Activated CD8-positive, alpha-beta memory T cell treated with anti-CD3 and anti-CD28 coated beads, Interleukin-2, amount 10 ng/mL, durations not matched to agents 7 days and 5 days (primary cell): Measurements from ENCODE around the gene WWP2. TPM values are rescaled to one million over a fixed set of nuclear protein-coding genes. Genes with fewer than 3 reads are reported as not detected.
"Not testable (repeated sequence)": the region's sequence is repeated elsewhere in the genome, so short reads cannot be mapped to it uniquely, and the experiment has no call there.

Experiments
- ATAC-seq: fragments of 150-1000 bp; cut with Tn5 transposase; one replicate; pipeline ENCODE4 v1.10.0; 2021; ENCODE audit warnings: moderate library complexity
- CTCF ChIA-PET: fragments of 350-600 bp; sonication (Branson Sonifier 250); formaldehyde crosslinking; loops from one replicate; lab custom pipeline; 2021; ENCODE audit warnings: antibody characterized with exemption; lab: Charles Lee
- DNase-seq: peaks from one replicate; pipeline ENCODE4 v3.0.0-alpha.2; 2020
- H3K27ac Mint-ChIP-seq: one replicate; pipeline ENCODE4 v1.8.0; 2021; ENCODE audit warnings: mild to moderate bottlenecking, mixed read lengths
- H3K27me3 Mint-ChIP-seq: one replicate; pipeline ENCODE4 v1.8.0; 2021; ENCODE audit warnings: mixed read lengths
- H3K36me3 Mint-ChIP-seq: one replicate; pipeline ENCODE4 v1.8.0; 2021; ENCODE audit warnings: mild to moderate bottlenecking, mixed read lengths
- H3K4me1 Mint-ChIP-seq: one replicate; pipeline ENCODE4 v1.8.0; 2021; ENCODE audit warnings: mixed read lengths
- H3K4me3 Mint-ChIP-seq: one replicate; pipeline ENCODE4 v1.8.0; 2021; ENCODE audit warnings: mild to moderate bottlenecking, moderate library complexity, mixed read lengths
- H3K9me3 Mint-ChIP-seq: one replicate; pipeline ENCODE4 v1.8.0; 2022; ENCODE audit warnings: low read depth, mixed read lengths
- total RNA-seq, 2 experiments: library from RNA; stranded (reverse); gene quantifications; one replicate each; pipeline ENCODE4 v1.2.3, GENCODE V29; 2021

The WWP2 gene
- total RNA-seq, 2 experiments from 2014 or later, result 56.8 to 58.8 TPM

DNA sequence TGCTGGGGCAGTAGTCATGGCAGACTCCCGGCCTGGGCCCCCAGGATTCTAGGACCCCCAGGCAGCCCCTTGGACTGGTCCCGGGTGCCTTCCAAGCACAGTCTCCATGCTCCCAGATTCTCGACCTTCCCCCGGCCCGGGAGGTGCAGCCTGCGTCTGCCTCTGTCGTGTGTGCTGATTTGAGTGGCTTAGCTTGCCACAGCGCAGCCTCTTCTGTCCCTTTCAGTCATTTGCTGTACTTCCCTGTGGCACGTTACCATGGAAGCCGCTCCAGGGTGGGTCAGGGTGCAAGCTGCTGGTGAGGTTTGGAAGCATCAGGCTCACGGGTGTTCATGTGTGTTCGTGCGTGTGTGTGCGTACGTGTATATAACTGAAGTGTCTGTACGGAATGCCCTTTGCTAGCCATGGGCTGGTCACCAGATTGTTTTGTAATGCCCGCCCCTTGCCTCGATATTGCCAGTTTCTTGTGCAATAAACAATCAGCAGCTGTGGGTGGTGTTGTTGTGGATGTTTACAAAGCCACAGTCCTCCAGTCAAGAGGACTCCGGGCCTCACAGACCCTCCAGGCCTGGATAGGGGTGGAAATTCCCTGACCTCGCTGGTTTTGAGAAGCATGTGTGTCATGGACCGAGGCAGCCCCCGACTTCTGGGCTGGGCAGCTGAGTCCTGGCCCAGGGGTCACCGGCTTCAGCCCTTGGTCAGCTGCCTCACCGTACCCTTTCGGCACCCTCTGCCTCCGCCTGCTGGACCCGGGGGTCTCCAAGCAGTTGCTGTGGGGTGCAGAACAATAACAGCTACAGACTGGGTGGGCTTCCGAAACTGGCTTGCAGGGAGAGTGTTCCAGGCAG, 179.3 kb downstream of the WWP2 start:
- Mint-ChIP-seq H3K9me3 (no peaks in the 10 kb centered on the region), H3K27ac (no peak overlapping the region), H3K36me3 (no peaks in the 10 kb centered on the region), H3K4me1 (no peaks in the 10 kb centered on the region), H3K27me3 (no peaks in the 10 kb centered on the region), H3K4me3 (no peak overlapping the region)
- no peak for ATAC-seq
- DNase-seq, result peak; percentile 34
- CTCF ChIA-PET, result no interaction called here

DNA sequence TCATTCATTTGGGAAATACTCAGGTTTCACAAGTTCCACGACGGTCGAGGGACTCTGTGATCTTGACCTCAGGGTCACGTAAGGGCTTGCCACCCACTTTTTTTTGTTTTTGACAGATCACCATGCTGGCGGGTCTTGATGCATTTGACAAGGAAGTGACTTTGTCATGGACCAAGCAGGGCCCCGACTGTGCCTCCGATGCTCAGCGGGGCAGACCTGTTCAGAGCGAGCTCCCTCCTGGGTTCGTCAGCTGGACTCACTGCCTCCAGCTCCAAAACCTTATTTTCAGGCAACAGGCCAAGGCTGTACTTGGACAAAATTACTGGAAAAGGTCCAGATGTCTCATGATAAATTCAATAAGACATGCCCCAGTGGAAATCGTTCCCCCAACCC, 180.0 kb downstream of the WWP2 start:
- CTCF ChIA-PET, result no interaction called here
- ATAC-seq (no peak), DNase-seq (peak; percentile 26)
- Mint-ChIP-seq H3K36me3 (no peaks in the 10 kb centered on the region), H3K27ac (no peak overlapping the region), H3K9me3 (no peaks in the 10 kb centered on the region), H3K27me3 (no peaks in the 10 kb centered on the region), H3K4me3 (no peak overlapping the region), H3K4me1 (no peaks in the 10 kb centered on the region)

DNA sequence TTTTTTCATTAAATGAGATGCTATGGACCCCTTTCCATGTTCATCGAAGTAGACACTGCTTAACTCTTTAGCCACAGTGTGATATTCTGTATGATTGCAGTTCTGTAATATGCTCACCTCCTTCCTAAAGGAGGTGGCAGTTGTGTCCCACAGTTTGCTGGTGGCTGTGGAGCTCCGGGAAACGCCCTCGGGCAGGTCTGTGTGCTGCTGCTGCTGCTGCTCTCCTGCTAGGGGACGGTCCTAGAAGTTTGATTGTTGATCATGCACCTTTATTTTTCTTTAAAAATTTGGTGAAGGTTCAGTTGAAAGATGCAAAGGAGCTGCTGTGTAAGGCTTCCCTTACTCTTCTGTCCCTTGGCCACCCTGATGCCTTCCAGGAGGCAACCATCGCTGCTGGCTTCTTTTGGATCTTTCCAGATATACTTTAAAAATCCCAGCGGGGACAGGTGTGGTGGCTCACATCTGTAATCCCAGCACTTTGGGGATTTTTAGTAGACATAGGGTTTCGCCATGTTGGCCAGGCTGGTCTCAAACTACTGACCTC, 180.6 kb downstream of the WWP2 start:
- Mint-ChIP-seq H3K4me1 (no peaks in the 10 kb centered on the region), H3K27me3 (no peaks in the 10 kb centered on the region), H3K4me3 (no peak overlapping the region), H3K9me3 (no peaks in the 10 kb centered on the region), H3K36me3 (no peaks in the 10 kb centered on the region), H3K27ac (no peak overlapping the region)
- CTCF ChIA-PET, result no interaction called here
- peak; percentile 32 for DNase-seq
- ATAC-seq, result no peak

DNA sequence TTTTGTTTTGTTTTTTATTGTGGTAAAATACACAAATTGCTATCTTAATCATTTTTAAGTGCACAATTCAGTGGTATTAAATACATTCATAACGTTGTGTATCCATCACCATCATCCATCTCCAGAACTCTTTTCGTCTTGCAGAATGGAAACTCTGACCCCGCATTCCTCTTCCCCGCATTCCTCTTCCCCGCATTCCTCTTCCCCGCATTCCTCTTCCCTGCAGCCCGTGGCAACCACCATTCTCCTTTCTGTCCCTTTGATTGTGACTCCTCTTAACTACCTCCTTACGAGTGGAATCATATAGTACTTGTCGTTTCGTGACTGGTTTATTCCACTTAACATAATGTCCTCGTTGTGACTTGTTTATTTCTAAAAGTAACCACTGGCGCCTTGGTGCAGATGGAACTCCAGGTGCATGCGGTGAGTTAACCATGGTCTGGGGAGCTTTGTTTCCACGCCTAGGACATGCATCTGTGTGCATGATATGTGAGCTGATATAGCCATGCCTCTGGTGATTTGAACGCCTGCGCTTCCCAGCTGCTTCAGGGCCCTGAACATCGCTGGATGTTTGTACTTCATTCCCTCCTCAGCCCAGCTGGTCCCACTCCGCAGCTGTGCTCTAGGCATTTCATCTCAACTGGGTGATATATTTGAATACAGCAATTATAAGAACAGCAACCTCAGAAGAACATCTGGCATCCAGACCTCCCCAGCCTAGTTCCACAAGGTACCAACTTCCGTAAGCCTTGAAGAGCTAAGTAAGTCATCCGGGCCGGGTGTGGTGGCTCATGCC, 181.3 kb downstream of the WWP2 start:
- ATAC-seq, H3K27ac Mint-ChIP-seq, H3K36me3 Mint-ChIP-seq, H3K4me1 Mint-ChIP-seq, H3K9me3 Mint-ChIP-seq, H3K27me3 Mint-ChIP-seq, H3K4me3 Mint-ChIP-seq, CTCF ChIA-PET: not testable (repeated sequence)
- DNase-seq, result peak; percentile 2

DNA sequence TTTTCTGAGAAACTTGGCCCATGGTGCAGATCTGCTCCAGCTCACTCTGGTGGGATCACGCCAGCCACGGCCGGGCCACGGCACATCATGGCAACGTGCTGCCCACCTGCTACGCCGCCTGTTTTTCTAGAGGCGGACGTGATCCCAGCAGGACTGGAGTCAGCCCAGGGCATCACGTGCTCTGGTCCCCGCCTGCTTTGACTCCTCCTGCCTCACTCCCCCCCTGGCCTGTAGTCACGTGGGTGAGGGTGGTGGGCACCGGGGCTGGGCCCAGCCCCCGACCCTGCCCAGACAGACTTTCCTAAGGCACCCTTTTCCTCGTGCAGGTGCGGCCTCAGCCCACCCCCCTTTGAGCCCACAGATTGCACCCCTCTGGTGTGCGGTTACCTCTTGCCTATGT, 188.3 kb downstream of the WWP2 start:
- H3K27ac Mint-ChIP-seq, H3K27me3 Mint-ChIP-seq, H3K4me3 Mint-ChIP-seq, CTCF ChIA-PET, H3K36me3 Mint-ChIP-seq, H3K9me3 Mint-ChIP-seq, DNase-seq, ATAC-seq, H3K4me1 Mint-ChIP-seq: not testable (repeated sequence)

DNA sequence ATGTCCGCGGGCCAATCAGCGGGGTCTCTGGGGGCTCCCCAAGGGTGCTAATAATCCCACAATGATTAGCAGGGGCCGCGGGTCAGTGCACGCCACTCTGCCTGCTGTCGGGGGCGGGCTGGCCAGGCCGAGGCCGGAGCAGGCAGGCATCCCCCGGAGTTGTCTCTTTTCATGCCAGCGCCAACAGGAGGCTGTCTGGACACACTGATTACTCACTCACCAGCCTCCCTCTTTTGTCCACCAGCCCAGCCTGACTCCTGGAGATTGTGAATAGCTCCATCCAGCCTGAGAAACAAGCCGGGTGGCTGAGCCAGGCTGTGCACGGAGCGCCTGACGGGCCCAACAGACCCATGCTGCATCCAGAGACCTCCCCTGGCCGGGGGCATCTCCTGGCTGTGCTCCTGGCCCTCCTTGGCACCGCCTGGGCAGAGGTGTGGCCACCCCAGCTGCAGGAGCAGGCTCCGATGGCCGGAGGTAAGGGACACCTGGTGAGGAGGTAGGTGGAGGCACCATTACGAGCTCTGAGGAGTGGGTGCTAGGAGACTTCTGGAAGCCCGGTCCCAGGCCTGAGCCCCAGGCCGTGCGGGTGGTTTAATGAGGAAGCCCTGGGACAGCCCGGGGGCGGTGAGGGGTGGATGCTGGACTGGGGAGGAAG, 189.0 kb downstream of the WWP2 start, which contains the start of gene CLEC18A:
CLEC18A (plus strand) TSS at position 318 of the 655 bp plus-strand sequence; CDS start at position 351, 33 bp downstream.
- H3K27me3 Mint-ChIP-seq, CTCF ChIA-PET, H3K4me3 Mint-ChIP-seq, H3K36me3 Mint-ChIP-seq, H3K27ac Mint-ChIP-seq, DNase-seq, H3K4me1 Mint-ChIP-seq, H3K9me3 Mint-ChIP-seq: not testable (repeated sequence)
- peak; percentile 39 for ATAC-seq

DNA sequence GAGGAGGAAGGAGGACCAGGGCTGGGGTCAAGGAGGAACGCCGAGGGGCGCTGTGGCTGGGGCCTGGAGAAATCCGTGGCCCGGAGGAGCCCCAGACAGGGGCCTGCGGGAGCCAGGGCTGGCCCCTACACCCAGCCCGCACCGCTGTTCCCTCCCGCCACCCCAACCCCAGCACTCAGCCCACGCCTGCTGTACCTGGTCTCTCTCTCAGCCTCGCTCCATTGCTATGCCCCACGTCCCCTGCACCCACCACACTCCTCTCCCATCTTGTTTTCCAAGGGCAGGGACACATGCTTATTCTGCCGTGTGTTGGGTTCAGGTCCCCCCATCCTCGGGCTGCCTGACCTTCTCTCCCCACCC, 189.5 kb downstream of the WWP2 start:
- H3K27me3 Mint-ChIP-seq, H3K9me3 Mint-ChIP-seq, H3K4me3 Mint-ChIP-seq, DNase-seq, CTCF ChIA-PET, H3K27ac Mint-ChIP-seq, ATAC-seq, H3K4me1 Mint-ChIP-seq, H3K36me3 Mint-ChIP-seq: not testable (repeated sequence)

DNA sequence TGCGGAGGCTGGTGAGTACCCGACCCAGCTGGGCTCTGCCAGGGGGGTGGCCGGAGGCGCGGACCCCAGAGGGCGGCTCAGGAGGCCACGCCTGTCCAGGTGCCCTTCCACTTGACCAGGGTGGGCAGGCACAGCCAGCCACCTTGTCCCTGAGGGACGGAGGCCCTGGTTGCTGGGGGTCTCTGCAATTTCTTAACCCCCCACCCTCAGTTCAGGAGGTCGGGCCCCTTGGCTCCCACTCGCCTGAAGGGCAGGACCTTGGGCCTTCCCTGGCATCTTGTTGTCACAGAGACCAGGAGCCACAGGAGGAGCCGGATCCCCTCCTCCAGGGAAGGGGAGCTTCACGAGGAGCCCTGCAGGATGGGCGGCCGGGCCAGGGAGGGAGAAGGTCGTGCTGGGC, 190.0 kb downstream of the WWP2 start:
- H3K4me3 Mint-ChIP-seq, H3K36me3 Mint-ChIP-seq, ATAC-seq, H3K9me3 Mint-ChIP-seq, H3K27ac Mint-ChIP-seq, H3K27me3 Mint-ChIP-seq, H3K4me1 Mint-ChIP-seq, DNase-seq, CTCF ChIA-PET: not testable (repeated sequence)

DNA sequence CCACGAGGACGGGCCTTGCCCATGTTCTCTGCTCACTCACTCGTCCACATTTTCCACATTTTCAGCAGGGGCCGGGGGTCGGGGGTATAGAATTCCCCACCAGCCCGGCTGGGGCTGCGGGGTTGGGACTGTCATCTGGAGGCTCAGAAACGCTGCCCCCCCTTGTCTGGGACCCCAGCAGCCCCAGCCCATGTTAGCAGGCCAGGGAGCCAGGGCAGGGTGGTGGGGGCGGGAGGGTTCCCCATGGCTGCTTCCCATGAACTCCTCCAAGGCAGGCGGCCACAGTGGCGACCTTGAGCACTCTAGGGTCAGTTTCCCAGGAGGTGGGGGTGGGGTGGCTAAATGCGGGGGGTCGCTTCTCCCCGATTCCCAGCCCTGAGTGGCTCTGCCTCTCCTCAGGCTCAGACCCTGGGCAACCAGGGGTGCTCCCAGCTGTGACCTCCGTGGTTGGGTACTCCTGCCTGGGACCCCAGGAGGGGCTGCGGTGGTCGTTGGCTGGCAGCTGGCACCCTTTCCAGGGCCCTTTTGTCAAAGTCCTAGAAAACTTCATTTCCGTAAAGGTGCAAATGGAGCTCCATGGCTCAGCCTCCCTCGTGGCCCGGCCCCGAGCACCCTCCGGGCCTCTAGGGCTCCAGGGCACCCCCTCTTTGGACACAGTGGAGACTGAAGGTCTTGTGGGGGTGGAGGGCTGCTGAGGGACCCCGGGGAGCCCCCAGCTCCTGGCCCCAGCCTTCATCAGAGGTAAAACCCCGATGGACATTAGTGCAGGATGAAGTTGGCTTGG, 190.6 kb downstream of the WWP2 start:
- H3K27me3 Mint-ChIP-seq, CTCF ChIA-PET, H3K4me1 Mint-ChIP-seq, DNase-seq, ATAC-seq, H3K27ac Mint-ChIP-seq, H3K4me3 Mint-ChIP-seq, H3K36me3 Mint-ChIP-seq, H3K9me3 Mint-ChIP-seq: not testable (repeated sequence)

DNA sequence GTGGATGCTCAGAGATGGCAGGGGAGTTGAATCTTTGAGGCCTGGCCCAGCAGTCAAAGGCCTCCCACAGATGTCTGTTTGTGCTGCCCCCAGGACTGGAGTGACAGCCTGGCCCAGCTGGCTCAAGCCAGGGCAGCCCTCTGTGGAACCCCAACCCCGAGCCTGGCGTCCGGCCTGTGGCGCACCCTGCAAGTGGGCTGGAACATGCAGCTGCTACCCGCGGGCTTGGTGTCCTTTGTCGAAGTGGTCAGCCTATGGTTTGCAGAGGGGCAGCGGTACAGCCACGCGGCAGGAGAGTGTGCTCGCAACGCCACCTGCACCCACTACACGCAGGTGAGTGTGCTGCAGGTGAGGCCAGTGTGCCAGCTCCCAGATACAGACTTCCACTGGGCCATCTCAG, 192.1 kb downstream of the WWP2 start:
- H3K4me3 Mint-ChIP-seq, H3K27me3 Mint-ChIP-seq, ATAC-seq, H3K4me1 Mint-ChIP-seq, CTCF ChIA-PET, H3K36me3 Mint-ChIP-seq, DNase-seq, H3K9me3 Mint-ChIP-seq, H3K27ac Mint-ChIP-seq: not testable (repeated sequence)

DNA sequence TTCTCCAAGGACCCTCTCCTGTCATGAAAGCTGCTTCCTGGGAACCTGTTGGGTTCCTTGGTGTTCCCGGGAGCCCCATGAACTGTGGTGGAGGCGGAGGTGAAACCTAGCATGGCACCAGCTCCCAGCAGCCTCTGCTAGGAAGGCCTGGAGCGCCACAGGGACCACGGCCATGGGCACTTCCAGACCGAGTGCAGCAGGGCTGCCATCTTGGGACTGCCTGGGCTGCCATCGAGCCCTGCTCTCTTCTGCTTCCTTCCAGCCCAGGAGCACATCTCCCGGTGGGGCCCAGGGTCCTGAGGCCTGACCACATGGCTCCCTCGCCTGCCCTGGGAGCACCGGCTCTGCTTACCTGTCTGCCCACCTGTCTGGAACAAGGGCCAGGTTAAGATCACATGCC, 201.2 kb downstream of the WWP2 start:
- not testable (repeated sequence) for H3K9me3 Mint-ChIP-seq, H3K4me3 Mint-ChIP-seq, H3K27me3 Mint-ChIP-seq

DNA sequence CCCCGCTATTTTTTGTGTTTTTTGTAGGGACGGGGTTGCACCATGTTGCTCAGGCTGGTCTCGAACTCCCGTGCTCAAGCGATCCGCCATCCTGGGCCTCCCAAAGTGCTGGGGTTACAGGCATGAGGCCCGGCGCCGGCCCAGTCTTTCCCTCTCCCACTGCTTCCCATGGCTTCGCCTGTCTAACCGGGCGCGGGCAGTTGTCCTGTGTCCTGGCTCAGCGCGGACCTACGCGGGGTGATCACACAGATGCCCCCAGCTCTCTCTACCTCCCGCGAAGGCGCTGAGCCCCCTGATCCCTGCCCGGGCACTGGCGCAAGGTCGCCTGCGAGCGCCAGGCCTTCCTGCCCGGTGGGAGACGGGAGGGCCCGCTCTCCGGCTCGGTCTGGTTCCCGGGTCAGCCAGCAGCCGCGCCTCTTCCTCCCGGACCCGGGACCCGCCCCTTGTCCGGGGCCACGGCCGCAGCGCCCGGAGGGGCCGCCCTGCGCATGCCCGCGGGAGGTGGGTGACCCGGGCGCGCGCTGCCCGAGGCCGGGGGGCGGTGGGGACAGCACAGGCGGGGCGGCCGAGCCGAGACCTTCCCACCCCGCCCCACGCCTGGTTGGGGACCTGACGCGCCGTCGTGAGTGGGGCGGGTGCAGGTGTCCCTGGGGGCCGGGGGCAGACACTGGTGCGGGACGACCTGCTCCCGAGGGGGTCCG, 203.0 kb downstream of the WWP2 start:
- DNase-seq, H3K27me3 Mint-ChIP-seq, H3K4me3 Mint-ChIP-seq, H3K4me1 Mint-ChIP-seq, H3K9me3 Mint-ChIP-seq, H3K27ac Mint-ChIP-seq, H3K36me3 Mint-ChIP-seq, CTCF ChIA-PET: not testable (repeated sequence)
- ATAC-seq, result peak; percentile 52

More for the DNA sequence above, 201.2 kb downstream of the WWP2 start:
- H3K36me3 Mint-ChIP-seq, H3K4me1 Mint-ChIP-seq, CTCF ChIA-PET, ATAC-seq, H3K27ac Mint-ChIP-seq, DNase-seq: not testable (repeated sequence)
